HepG2 (cell line): ENCODE data around the gene TM4SF18. TPM values are rescaled to one million over a fixed set of nuclear protein-coding genes. Genes with fewer than 3 reads are reported as not detected.

Experiments used
- CCAR2 ChIP-seq: fragments of 200-400 bp; formaldehyde crosslinking; optimal IDR thresholded peaks from 2 replicates; pipeline ENCODE3; 2018; ENCODE audit warnings: low read depth, mild to moderate bottlenecking, low read length, moderate library complexity
- DDIT3 ChIP-seq: sonication (generic); formaldehyde crosslinking; IDR thresholded peaks from 2 replicates; pipeline ENCODE4 v1.4.0; 2020; ENCODE audit warnings: mild to moderate bottlenecking, missing genetic modification reagents
- ELF4 ChIP-seq: sonication (generic); formaldehyde crosslinking; IDR thresholded peaks from 2 replicates; pipeline ENCODE4 v1.5.0; 2020; ENCODE audit warnings: missing genetic modification reagents, mild to moderate bottlenecking, moderate library complexity, borderline replicate concordance
- ESRRA ChIP-seq: sonication (generic); formaldehyde crosslinking; IDR thresholded peaks from 2 replicates; pipeline ENCODE4 v1.5.1; 2020; ENCODE audit warnings: mild to moderate bottlenecking, low read depth, missing genetic modification reagents
- GTF2F1 ChIP-seq: fragments of 150-350 bp; IDR thresholded peaks from 2 replicates; pipeline ENCODE4 v1.6.1; 2014; ENCODE audit warnings: low read length
- HMG20B ChIP-seq: conservative IDR thresholded peaks from 2 replicates; pipeline ENCODE4 v1.6.1; 2016; ENCODE audit warnings: missing genetic modification reagents, missing compliant biosample characterization
- HOMEZ ChIP-seq: IDR thresholded peaks from 2 replicates; pipeline ENCODE4 v1.6.1; 2016; ENCODE audit warnings: low read depth
- IRF9 ChIP-seq: sonication (generic); formaldehyde crosslinking; IDR thresholded peaks from 2 replicates; pipeline ENCODE4 v1.8.0; 2022; ENCODE audit warnings: missing genetic modification reagents, mild to moderate bottlenecking, borderline replicate concordance
- KLF13 ChIP-seq: sonication (generic); formaldehyde crosslinking; IDR thresholded peaks from 2 replicates; pipeline ENCODE4 v1.4.0; 2020; ENCODE audit warnings: mild to moderate bottlenecking, missing genetic modification reagents
- TFE3 ChIP-seq: IDR thresholded peaks from 2 replicates; pipeline ENCODE4 v1.6.1; 2016
- YEATS4 ChIP-seq: sonication (generic); formaldehyde crosslinking; IDR thresholded peaks from 2 replicates; pipeline ENCODE4 v1.4.0; 2020; ENCODE audit warnings: missing genetic modification reagents, borderline replicate concordance
- ZBTB39 ChIP-seq: sonication (generic); formaldehyde crosslinking; IDR thresholded peaks from 2 replicates; pipeline ENCODE4 v1.5.0; 2020; ENCODE audit warnings: missing genetic modification reagents
- ZMYM4 ChIP-seq: sonication (generic); formaldehyde crosslinking; IDR thresholded peaks from 2 replicates; pipeline ENCODE4 v1.8.1; 2023; ENCODE audit warnings: mild to moderate bottlenecking, missing genetic modification reagents
- ZNF792 ChIP-seq: IDR thresholded peaks from 2 replicates; pipeline ENCODE4 v1.6.1; 2016
- ZSCAN22 ChIP-seq: sonication (generic); formaldehyde crosslinking; IDR thresholded peaks from 2 replicates; pipeline ENCODE4 v1.4.0; 2020; ENCODE audit warnings: mild to moderate bottlenecking, missing genetic modification reagents
- polyA plus RNA-seq, 8 experiments: library from polyadenylated mRNA; depleted of rRNA in 3 of 8; stranded (reverse) in 7 of 8; unstranded in 1 of 8; fragments of >200 nt; fragmentation: Illumina TruSeq in 4 of 8; extraction: Trizol in 4 of 8; gene quantifications; 2 replicates each; pipeline versions ENCODE4 v1.2.1 to v1.2.3, GENCODE V29; 2011 to 2016; ENCODE audit warnings: low read depth in 4 of 8, missing spikeins in 1 of 8, mixed read lengths in 1 of 8; ENCODE audit not compliant: insufficient read depth in 1 of 8
- total RNA-seq, 5 experiments: library from RNA; depleted of rRNA; stranded (reverse); fragments of >200 nt; fragmentation: Illumina TruSeq; extraction: Trizol; gene quantifications; 2 replicates each; pipeline ENCODE4 v1.2.3, GENCODE V29; 2016; ENCODE audit warnings: low read depth in 1 of 5
- TF ChIP-seq, protein P1 (sequence below): fragments of 450-650 bp; IDR thresholded peaks from 2 replicates; pipeline ENCODE4 v1.6.1; 2017; ENCODE audit warnings: mild to moderate bottlenecking

Gene TM4SF18
- total and polyA plus RNA-seq, 2 of the 13 experiments (the other 11 are each of a cell fraction or from before 2014, with no cell fraction given): 0.15 TPM; not detected in 1

DNA sequence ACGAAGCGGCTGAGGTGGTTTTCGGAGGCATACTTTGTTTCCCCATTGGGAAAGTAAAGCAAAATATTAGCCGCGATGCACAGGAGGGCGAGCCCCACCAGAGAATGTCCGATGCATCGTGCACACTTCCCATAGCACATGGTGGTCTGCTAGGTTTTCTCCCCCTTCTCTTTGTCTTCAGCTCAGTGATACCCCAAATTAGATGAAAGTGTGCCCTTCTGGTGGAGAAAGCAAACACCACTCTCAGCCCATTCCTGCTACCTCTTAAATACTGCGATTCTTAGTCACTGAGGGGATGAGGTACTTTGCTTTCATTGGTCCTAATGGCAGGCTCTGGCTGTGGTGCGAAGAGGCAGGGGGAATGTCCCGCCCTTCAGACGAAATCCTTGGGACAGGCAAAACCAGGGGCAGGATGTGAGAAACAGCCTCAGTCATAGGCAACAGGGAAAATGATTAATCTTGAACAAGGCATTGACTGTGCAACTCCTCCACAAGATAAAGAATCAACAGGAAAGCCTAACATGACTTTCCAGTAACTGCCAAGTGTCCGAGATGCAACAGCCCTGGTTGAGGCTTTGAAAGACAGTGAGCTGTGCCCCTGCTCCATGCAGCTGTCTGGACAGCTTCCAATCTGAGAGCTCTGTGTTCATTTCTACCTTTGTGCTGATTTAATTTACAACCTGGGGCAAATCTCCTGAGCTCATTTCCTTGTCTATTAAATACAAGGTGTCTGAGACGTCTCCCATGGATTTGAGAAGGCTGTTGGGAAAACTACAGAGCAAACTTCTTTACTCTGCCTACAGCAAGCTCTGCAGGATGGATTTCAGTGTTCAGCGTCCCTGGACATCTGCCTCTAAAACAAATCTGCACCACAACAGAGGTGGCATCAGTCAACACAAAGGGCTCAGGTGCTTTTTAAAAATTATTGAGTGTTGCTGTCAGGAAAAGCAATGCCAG lies 44.2 kb upstream of the TM4SF18 start, which contains the start of gene TM4SF1 (continued):
- TF ChIP-seq ZBTB39 (CRISPR knock-in tag) (no peak), ESRRA (CRISPR knock-in tag) (no peak), TFE3 (CRISPR knock-in tag) (peak; percentile 66), ELF4 (CRISPR knock-in tag) (no peak), IRF9 (peak; percentile 24; the same call in 1 of the 2 replicates), ZSCAN22 (CRISPR knock-in tag) (no peak), DDIT3 (no peak), YEATS4 (CRISPR knock-in tag) (peak; percentile 54; the same call in 1 of the 2 replicates), CCAR2 (no peak), ZMYM4 (CRISPR knock-in tag) (peak; percentile 89), ZNF792 (CRISPR knock-in tag) (no peak; the same call in none of the 2 replicates), HOMEZ (CRISPR knock-in tag) (peak; percentile 20; the same call in 1 of the 2 replicates), HMG20B (CRISPR knock-in tag) (no peak), GTF2F1 (peak; percentile 88), KLF13 (no peak)
- TF ChIP-seq, protein P1, sequence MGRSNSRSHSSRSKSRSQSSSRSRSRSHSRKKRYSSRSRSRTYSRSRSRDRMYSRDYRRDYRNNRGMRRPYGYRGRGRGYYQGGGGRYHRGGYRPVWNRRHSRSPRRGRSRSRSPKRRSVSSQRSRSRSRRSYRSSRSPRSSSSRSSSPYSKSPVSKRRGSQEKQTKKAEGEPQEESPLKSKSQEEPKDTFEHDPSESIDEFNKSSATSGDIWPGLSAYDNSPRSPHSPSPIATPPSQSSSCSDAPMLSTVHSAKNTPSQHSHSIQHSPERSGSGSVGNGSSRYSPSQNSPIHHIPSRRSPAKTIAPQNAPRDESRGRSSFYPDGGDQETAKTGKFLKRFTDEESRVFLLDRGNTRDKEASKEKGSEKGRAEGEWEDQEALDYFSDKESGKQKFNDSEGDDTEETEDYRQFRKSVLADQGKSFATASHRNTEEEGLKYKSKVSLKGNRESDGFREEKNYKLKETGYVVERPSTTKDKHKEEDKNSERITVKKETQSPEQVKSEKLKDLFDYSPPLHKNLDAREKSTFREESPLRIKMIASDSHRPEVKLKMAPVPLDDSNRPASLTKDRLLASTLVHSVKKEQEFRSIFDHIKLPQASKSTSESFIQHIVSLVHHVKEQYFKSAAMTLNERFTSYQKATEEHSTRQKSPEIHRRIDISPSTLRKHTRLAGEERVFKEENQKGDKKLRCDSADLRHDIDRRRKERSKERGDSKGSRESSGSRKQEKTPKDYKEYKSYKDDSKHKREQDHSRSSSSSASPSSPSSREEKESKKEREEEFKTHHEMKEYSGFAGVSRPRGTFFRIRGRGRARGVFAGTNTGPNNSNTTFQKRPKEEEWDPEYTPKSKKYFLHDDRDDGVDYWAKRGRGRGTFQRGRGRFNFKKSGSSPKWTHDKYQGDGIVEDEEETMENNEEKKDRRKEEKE: no peak
